GM21423 (cell line): ENCODE measurements around the gene BRINP2.
"Not testable (repeated sequence)": the region's sequence is repeated elsewhere in the genome, so short reads cannot be mapped to it uniquely, and the experiment has no call there.

Experiments used
- ATAC-seq: cut with Tn5 transposase; IDR thresholded peaks from one replicate; pipeline ENCODE4 v1.9.1; 2021; ENCODE audit warnings: mild to moderate bottlenecking, moderate library complexity; ENCODE audit not compliant: unreplicated experiment

BRINP2 gene

GRCh38 chr1:177310326-177310725 is 139.6 kb downstream of the BRINP2 start:
- ATAC-seq, result no peak

- ATAC-seq, result no peak
Measured at GRCh38 chr1:177311111-177311510, 140.4 kb downstream of the BRINP2 start.

GRCh38 chr1:177311586-177311985 is 140.8 kb downstream of the BRINP2 start:
- ATAC-seq, result no peak

GRCh38 chr1:177315261-177315660 is 144.5 kb downstream of the BRINP2 start:
- no peak for ATAC-seq

GRCh38 chr1:177315761-177316160 is 145.0 kb downstream of the BRINP2 start:
- no peak for ATAC-seq

- not testable (repeated sequence) for ATAC-seq
Measured at GRCh38 chr1:177321434-177321833, 150.7 kb downstream of the BRINP2 start.

GRCh38 chr1:177328251-177328650 is 157.5 kb downstream of the BRINP2 start:
- ATAC-seq, result no peak

GRCh38 chr1:177329871-177330270 is 159.1 kb downstream of the BRINP2 start:
- no peak for ATAC-seq
